ENCODE data around the gene ANKRD13C.

The ANKRD13C gene

GRCh38 chr1:70290218-70290617, 64.3 kb downstream of the ANKRD13C start:
- H3K27ac Mint-ChIP-seq, result no peak overlapping the region
- H3K27me3 Mint-ChIP-seq, result no peaks in the 10 kb centered on the region
- H3K9me3 Mint-ChIP-seq (ENCODE audit: low read depth), result no peaks in the 10 kb centered on the region
- peaks cover 2% of the 10 kb centered on the region for H3K36me3 Mint-ChIP-seq
- H3K4me1 Mint-ChIP-seq (ENCODE audit: low read depth), result no peaks in the 10 kb centered on the region
- no peak overlapping the region for H3K4me3 Mint-ChIP-seq

- H3K9me3 Mint-ChIP-seq (ENCODE audit: low read depth), result no peaks in the 10 kb centered on the region
- H3K4me1 Mint-ChIP-seq (ENCODE audit: low read depth), result no peaks in the 10 kb centered on the region
- peak overlapping the region; percentile 3 for H3K27ac Mint-ChIP-seq
- H3K36me3 Mint-ChIP-seq, result peaks cover 2% of the 10 kb centered on the region
- no peaks in the 10 kb centered on the region for H3K27me3 Mint-ChIP-seq
- no peak overlapping the region for H3K4me3 Mint-ChIP-seq
Observed at GRCh38 chr1:70288166-70288565, 66.4 kb downstream of the ANKRD13C start.

GRCh38 chr1:70286453-70286852, 68.1 kb downstream of the ANKRD13C start:
- H3K9me3 Mint-ChIP-seq (ENCODE audit: low read depth), result no peaks in the 10 kb centered on the region

GRCh38 chr1:70284366-70284765, 70.2 kb downstream of the ANKRD13C start:
- H3K4me1 Mint-ChIP-seq (ENCODE audit: low read depth), result no peaks in the 10 kb centered on the region
- peaks cover 3% of the 10 kb centered on the region for H3K36me3 Mint-ChIP-seq
- no peak overlapping the region for H3K27ac Mint-ChIP-seq
- no peak overlapping the region for H3K4me3 Mint-ChIP-seq
- H3K27me3 Mint-ChIP-seq, result no peaks in the 10 kb centered on the region
- no peaks in the 10 kb centered on the region for H3K9me3 Mint-ChIP-seq (ENCODE audit: low read depth)

More at GRCh38 chr1:70286453-70286852, 68.1 kb downstream of the ANKRD13C start:
- no peak overlapping the region for H3K27ac Mint-ChIP-seq
- H3K36me3 Mint-ChIP-seq, result peaks cover 2% of the 10 kb centered on the region
- H3K4me1 Mint-ChIP-seq (ENCODE audit: low read depth), result no peaks in the 10 kb centered on the region
- H3K4me3 Mint-ChIP-seq, result no peak overlapping the region
- H3K27me3 Mint-ChIP-seq, result no peaks in the 10 kb centered on the region

- Mint-ChIP-seq H3K9me3 (ENCODE audit: low read depth) (no peaks in the 10 kb centered on the region), H3K4me3 (no peak overlapping the region), H3K27ac (no peak overlapping the region), H3K36me3 (peaks cover 6% of the 10 kb centered on the region), H3K27me3 (no peaks in the 10 kb centered on the region), H3K4me1 (ENCODE audit: low read depth) (no peaks in the 10 kb centered on the region)
Observed at GRCh38 chr1:70278710-70279109, 75.8 kb downstream of the ANKRD13C start.

- H3K4me1 Mint-ChIP-seq (ENCODE audit: low read depth), result no peaks in the 10 kb centered on the region
- no peaks in the 10 kb centered on the region for H3K9me3 Mint-ChIP-seq (ENCODE audit: low read depth)
- peak overlapping the region; percentile 64 for H3K27ac Mint-ChIP-seq
- peaks cover 8% of the 10 kb centered on the region for H3K36me3 Mint-ChIP-seq
- H3K27me3 Mint-ChIP-seq, result no peaks in the 10 kb centered on the region
- no peak overlapping the region for H3K4me3 Mint-ChIP-seq
Observed at GRCh38 chr1:70277875-70278274, 76.6 kb downstream of the ANKRD13C start.

- Mint-ChIP-seq H3K9me3 (ENCODE audit: low read depth) (no peaks in the 10 kb centered on the region), H3K36me3 (peaks cover 3% of the 10 kb centered on the region), H3K27ac (no peak overlapping the region), H3K4me1 (ENCODE audit: low read depth) (no peaks in the 10 kb centered on the region), H3K27me3 (no peaks in the 10 kb centered on the region), H3K4me3 (no peak overlapping the region)
Observed at GRCh38 chr1:70265946-70266345, 88.6 kb downstream of the ANKRD13C start.

GRCh38 chr1:70264839-70265238, 89.7 kb downstream of the ANKRD13C start:
- Mint-ChIP-seq H3K4me3 (no peak overlapping the region), H3K36me3 (peaks cover 5% of the 10 kb centered on the region), H3K9me3 (ENCODE audit: low read depth) (no peaks in the 10 kb centered on the region), H3K27me3 (no peaks in the 10 kb centered on the region), H3K27ac (no peak overlapping the region), H3K4me1 (ENCODE audit: low read depth) (no peaks in the 10 kb centered on the region)

GRCh38 chr1:70256664-70257063, 97.9 kb downstream of the ANKRD13C start:
- no peaks in the 10 kb centered on the region for H3K27me3 Mint-ChIP-seq
- peaks cover 2% of the 10 kb centered on the region for H3K36me3 Mint-ChIP-seq
- H3K4me3 Mint-ChIP-seq, result no peak overlapping the region
- H3K4me1 Mint-ChIP-seq (ENCODE audit: low read depth), result no peaks in the 10 kb centered on the region
- no peak overlapping the region for H3K27ac Mint-ChIP-seq
- H3K9me3 Mint-ChIP-seq (ENCODE audit: low read depth), result no peaks in the 10 kb centered on the region

GRCh38 chr1:70248729-70249128, 105.8 kb downstream of the ANKRD13C start:
- Mint-ChIP-seq H3K4me1 (ENCODE audit: low read depth) (peaks cover 21% of the 10 kb centered on the region), H3K9me3 (ENCODE audit: low read depth) (no peaks in the 10 kb centered on the region), H3K27ac (peak overlapping the region; percentile 90), H3K27me3 (no peaks in the 10 kb centered on the region), H3K36me3 (peaks cover 26% of the 10 kb centered on the region), H3K4me3 (no peak overlapping the region)

- Mint-ChIP-seq H3K27me3 (no peaks in the 10 kb centered on the region), H3K27ac (peak overlapping the region; percentile 46), H3K4me1 (ENCODE audit: low read depth) (peaks cover 21% of the 10 kb centered on the region), H3K4me3 (no peak overlapping the region), H3K36me3 (peaks cover 28% of the 10 kb centered on the region), H3K9me3 (ENCODE audit: low read depth) (no peaks in the 10 kb centered on the region)
Observed at GRCh38 chr1:70247768-70248167, 106.8 kb downstream of the ANKRD13C start.

GRCh38 chr1:70247122-70247521, 107.4 kb downstream of the ANKRD13C start:
- H3K27me3 Mint-ChIP-seq, result no peaks in the 10 kb centered on the region
- H3K27ac Mint-ChIP-seq, result peak overlapping the region; percentile 67
- peaks cover 21% of the 10 kb centered on the region for H3K4me1 Mint-ChIP-seq (ENCODE audit: low read depth)
- H3K9me3 Mint-ChIP-seq (ENCODE audit: low read depth), result no peaks in the 10 kb centered on the region
- no peak overlapping the region for H3K4me3 Mint-ChIP-seq
- peaks cover 28% of the 10 kb centered on the region for H3K36me3 Mint-ChIP-seq

GRCh38 chr1:70239940-70240339, 114.6 kb downstream of the ANKRD13C start:
- H3K27me3 Mint-ChIP-seq, result no peaks in the 10 kb centered on the region
- no peak overlapping the region for H3K4me3 Mint-ChIP-seq
- H3K27ac Mint-ChIP-seq, result no peak overlapping the region
- H3K36me3 Mint-ChIP-seq, result peaks cover 17% of the 10 kb centered on the region
- H3K4me1 Mint-ChIP-seq (ENCODE audit: low read depth), result peaks cover 8% of the 10 kb centered on the region
- no peaks in the 10 kb centered on the region for H3K9me3 Mint-ChIP-seq (ENCODE audit: low read depth)

GRCh38 chr1:70234733-70235132, 119.8 kb downstream of the ANKRD13C start:
- no peak overlapping the region for H3K4me3 Mint-ChIP-seq
- peak overlapping the region; percentile 1 for H3K27ac Mint-ChIP-seq
- H3K36me3 Mint-ChIP-seq, result peaks cover 9% of the 10 kb centered on the region
- H3K4me1 Mint-ChIP-seq (ENCODE audit: low read depth), result peaks cover 14% of the 10 kb centered on the region
- no peaks in the 10 kb centered on the region for H3K27me3 Mint-ChIP-seq
- H3K9me3 Mint-ChIP-seq (ENCODE audit: low read depth), result no peaks in the 10 kb centered on the region

GRCh38 chr1:70231475-70231874, 123.0 kb downstream of the ANKRD13C start:
- no peaks in the 10 kb centered on the region for H3K27me3 Mint-ChIP-seq
- no peaks in the 10 kb centered on the region for H3K9me3 Mint-ChIP-seq (ENCODE audit: low read depth)

GRCh38 chr1:70228670-70229069, 125.9 kb downstream of the ANKRD13C start:
- no peak overlapping the region for H3K4me3 Mint-ChIP-seq
- H3K27me3 Mint-ChIP-seq, result no peaks in the 10 kb centered on the region
- no peak overlapping the region for H3K27ac Mint-ChIP-seq
- H3K36me3 Mint-ChIP-seq, result peaks cover 3% of the 10 kb centered on the region
- H3K4me1 Mint-ChIP-seq (ENCODE audit: low read depth), result peaks cover 52% of the 10 kb centered on the region
- H3K9me3 Mint-ChIP-seq (ENCODE audit: low read depth), result no peaks in the 10 kb centered on the region

More at GRCh38 chr1:70231475-70231874, 123.0 kb downstream of the ANKRD13C start:
- no peak overlapping the region for H3K27ac Mint-ChIP-seq
- no peak overlapping the region for H3K4me3 Mint-ChIP-seq
- peaks cover 3% of the 10 kb centered on the region for H3K36me3 Mint-ChIP-seq
- peaks cover 30% of the 10 kb centered on the region for H3K4me1 Mint-ChIP-seq (ENCODE audit: low read depth)
